Activated CD8-positive, alpha-beta memory T cell treated with anti-CD3 and anti-CD28 coated beads, Interleukin-2, amount 50 U/mL, for 48 hours (primary cell): ENCODE results near the gene FFAR3.

Experiments used
- DNase-seq: peaks from one replicate; pipeline ENCODE4 v3.0.0-alpha.2; 2020

Gene FFAR3

GRCh38 chr19:35357867-35358573, at the start of gene FFAR3:
Gene FFAR3 (plus strand): TSS chr19:35358460. CDS start chr19:35358891, 431 bp downstream.
- no peak for DNase-seq

- no peak for DNase-seq
Measured at GRCh38 chr19:35308910-35309309, 49.4 kb upstream of the FFAR3 start.

GRCh38 chr19:35309481-35310279, 48.6 kb upstream of the FFAR3 start:
- DNase-seq = no peak

- no peak for DNase-seq
Measured at GRCh38 chr19:35310331-35310730, 47.9 kb upstream of the FFAR3 start.

- no peak for DNase-seq
Measured at GRCh38 chr19:35310811-35311465, 47.3 kb upstream of the FFAR3 start.

- DNase-seq = no peak
Measured at GRCh38 chr19:35311901-35312665, 46.2 kb upstream of the FFAR3 start.

- DNase-seq = no peak
Measured at GRCh38 chr19:35313587-35313986, 44.7 kb upstream of the FFAR3 start.

GRCh38 chr19:35314031-35314430, 44.2 kb upstream of the FFAR3 start:
- DNase-seq = no peak

GRCh38 chr19:35314858-35315470, 43.3 kb upstream of the FFAR3 start:
- no peak for DNase-seq

- no peak for DNase-seq
Measured at GRCh38 chr19:35315883-35316282, 42.4 kb upstream of the FFAR3 start.

- no peak for DNase-seq
Measured at GRCh38 chr19:35316560-35316959, 41.7 kb upstream of the FFAR3 start.

GRCh38 chr19:35317464-35318043, 40.7 kb upstream of the FFAR3 start:
- no peak for DNase-seq

- no peak for DNase-seq
Measured at GRCh38 chr19:35318679-35319448, 39.4 kb upstream of the FFAR3 start.

GRCh38 chr19:35320065-35320713, 38.1 kb upstream of the FFAR3 start:
- DNase-seq = no peak

- DNase-seq = no peak
Measured at GRCh38 chr19:35321291-35321690, 37.0 kb upstream of the FFAR3 start.

GRCh38 chr19:35322014-35322413, 36.2 kb upstream of the FFAR3 start:
- no peak for DNase-seq

GRCh38 chr19:35327642-35328041, 30.6 kb upstream of the FFAR3 start:
- DNase-seq = no peak

GRCh38 chr19:35328851-35329285, 29.4 kb upstream of the FFAR3 start, which contains the start of gene CD22:
Gene CD22 (plus strand): TSS chr19:35329187. CDS start chr19:35332041, 2,854 bp downstream.
- no peak for DNase-seq

GRCh38 chr19:35329323-35329722, 28.9 kb upstream of the FFAR3 start:
- no peak for DNase-seq

GRCh38 chr19:35330475-35330874, 27.8 kb upstream of the FFAR3 start:
- DNase-seq = no peak
